CD4-positive, alpha-beta T cell treated with Interleukin-2 at 100 ng/mL for 4 hours (primary cell): ENCODE results near the gene SELENOV.
A peak's percentile ranks its signal among the peaks of the same experiment; 100 is the strongest.

Experiments used
- DNase-seq: peaks from one replicate; pipeline ENCODE4 v3.0.0-alpha.2; 2020; ENCODE audit warnings: low spot score

Gene SELENOV

DNA sequence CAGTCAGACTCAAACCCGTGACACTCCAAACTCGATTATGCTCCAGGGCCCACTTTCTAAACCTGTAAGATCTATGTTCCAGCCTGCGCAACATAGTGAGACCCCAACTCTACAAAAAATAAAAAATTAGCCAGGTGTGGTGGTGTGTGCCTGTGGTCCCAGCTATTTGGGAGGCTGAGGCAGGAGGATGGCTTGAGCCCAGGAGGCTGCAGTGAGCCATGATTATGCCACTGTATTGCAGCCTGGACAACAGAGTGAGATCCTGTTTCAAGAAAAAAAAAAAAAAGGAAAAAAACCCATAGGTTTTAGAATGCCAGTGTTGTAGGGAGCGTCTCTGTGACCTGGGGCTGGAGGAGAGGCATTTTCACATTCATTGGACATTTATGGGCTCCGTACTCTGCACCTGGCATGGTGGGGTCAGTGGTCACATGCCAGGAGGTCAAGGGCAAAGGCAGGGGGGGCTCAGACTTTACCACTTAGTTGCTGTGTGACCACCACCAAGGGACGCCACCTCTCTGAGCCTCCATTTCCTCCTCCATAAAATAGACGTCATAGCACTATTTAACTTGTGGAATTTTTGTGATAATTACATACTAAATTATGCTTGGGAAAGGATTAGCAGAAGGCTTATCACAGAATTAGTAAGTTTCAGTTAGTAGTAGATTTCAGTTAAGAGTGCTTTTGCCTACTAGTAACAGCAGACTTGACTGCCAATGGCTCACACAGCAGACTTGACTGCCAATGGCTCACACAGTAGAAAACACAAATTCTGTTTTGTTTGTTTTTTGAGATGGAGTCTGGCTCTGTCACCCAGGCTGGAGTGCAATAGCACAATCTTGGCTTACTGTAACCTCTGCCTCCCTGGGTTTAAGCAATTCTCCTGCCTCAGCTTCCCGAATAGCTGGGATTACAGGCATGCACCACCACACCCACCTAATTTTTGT is 5.9 kb downstream of the SELENOV start:
- no peak for DNase-seq

GRCh38 chr19:39524495-39524894 is 9.6 kb downstream of the SELENOV start:
- DNase-seq = no peak

- DNase-seq = no peak
Observed at GRCh38 chr19:39525205-39525604, 10.3 kb downstream of the SELENOV start.

DNA sequence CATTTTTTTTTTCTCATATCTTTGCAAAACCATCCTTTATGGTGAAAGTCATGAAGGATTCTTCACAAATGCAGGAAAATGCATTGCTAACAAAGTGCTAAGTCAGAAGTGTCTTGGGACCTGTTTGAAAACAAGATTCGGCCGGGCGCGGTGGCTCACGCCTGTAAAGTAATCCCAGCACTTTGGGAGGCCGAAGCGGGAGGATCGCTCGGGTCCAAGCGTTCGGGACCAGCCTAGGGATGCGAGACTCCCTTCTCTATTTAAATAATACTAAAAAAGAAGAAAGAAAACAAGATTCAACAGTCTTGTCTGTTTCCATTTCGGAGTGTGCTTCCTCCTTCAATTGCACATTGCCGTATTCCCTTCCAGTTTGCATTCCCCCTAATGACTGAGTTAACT is 16.9 kb downstream of the SELENOV start:
- no peak for DNase-seq

DNA sequence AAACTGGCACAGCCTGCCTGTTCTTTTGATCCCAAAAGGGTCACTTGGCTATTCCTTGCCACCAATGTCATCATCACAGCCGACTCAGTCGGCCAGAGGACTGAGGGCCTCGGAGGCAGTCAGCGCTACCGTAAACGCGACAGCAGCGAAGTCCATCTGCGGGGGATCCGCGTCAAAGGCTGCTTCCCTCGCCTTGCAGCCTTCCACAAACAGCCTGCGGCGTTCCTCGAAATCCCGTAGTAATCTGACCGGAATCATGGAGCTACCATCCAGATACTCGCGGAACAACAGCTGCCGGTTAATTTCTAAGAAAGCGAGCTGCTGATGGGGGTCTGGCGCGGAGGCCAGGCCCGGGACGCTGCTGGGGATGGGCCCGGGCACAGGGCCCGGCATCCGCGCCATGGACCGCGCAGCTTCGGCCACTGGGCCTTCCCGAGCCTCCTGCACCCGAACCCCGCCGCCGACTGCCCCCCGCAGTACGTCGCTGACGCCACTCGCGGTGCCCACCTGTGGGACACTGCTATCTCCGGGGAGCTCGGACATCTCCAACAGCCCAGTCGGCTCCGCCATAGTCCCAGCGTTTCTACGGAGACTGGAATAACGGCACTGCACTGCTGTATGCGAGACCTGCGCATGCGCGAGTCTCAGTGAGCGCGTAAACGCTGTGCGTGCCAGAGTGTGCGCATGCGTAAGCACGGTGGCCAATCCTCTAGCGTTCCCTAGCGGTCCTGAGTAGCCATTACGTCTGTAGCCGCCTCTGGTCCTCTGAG is 17.5 kb downstream of the SELENOV start, which contains the start of gene EID2B:
EID2B (minus strand) TSS at position 620 of the 770 bp plus-strand sequence; CDS start at position 570, 50 bp downstream.
- DNase-seq = peak; percentile 95

DNA sequence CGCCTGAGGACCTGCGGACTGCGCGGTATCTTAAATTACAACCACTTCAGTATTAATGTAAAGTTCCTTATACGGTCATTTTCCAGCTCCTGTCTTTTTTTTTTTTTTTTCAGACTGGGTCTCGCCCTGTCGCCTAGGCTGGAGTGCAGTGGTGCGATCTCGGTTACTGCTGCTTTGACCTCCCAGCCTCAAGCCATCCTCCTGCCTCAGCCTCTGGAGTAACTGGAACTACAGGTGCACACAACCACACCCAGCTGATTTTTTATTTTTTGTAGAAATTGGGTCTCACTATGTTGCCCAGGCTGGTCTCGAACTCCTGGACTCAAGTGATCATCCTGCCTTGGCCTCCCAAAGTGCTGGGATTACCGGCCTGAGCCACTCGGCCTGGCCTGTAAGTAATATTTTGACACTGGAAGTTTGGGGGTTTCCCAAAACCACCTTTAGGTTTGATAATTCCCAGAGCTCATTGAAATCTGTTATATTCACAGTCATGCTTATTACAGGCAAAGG is 18.1 kb downstream of the SELENOV start:
- DNase-seq = no peak

DNA sequence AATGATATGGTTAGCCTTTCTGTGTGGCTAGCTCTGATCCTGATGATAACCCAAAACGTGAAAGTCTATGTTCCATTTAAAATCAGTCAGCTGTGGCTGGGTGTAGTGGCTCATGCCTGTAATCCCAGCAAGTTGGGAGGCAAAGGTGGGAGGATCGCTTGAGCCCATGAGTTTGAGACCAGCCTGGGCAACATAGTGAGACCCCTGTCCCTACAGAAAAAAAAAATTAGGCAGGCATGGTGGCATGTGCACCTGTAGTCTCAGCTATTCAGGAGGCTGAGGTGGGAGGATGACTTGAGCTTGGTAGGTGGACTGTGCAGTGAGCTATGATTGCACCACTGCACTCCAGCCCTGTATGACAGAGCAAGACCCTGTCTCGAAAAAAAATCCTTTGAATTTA is 18.9 kb downstream of the SELENOV start:
- no peak for DNase-seq

DNA sequence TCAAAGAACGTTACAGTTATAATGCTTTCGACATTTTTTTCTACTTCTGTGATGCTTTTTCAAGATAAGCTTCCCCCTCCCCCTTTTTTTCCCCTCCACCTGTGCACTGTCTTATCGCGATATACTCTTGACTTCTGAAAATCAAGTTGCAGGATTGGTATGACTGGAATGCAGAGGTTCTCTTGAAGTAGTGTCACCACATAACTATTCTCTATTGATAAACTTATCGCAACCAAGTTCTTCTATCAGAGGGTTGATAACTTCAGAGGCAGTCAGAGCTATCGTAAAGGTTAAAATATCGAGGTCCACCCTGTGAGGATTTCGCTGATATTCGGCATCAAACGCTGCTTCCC is 24.2 kb downstream of the SELENOV start:
- DNase-seq = no peak

GRCh38 chr19:39539518-39540332 is 24.8 kb downstream of the SELENOV start, which contains the start of gene EID2:
Gene EID2, minus strand, starts transcription at chr19:39540161. Its CDS starts 82 bp downstream, at chr19:39540079.
- DNase-seq = peak; percentile 94

DNA sequence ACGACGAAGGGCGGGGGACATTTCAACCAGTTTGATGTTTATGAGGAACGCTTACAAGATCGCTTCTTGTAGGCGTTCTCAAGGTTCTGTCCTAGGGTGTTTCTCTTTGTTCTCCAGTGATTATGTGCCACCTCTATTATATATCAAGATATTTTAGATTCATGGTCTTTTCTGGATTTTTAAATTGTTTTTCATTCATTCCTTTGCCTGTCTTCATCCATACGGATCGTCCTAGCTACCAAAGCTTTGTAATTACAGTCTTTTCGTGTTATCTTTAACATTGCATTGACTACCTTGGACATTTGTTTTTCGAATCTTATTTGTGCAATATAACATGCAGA is 25.4 kb downstream of the SELENOV start:
- DNase-seq = no peak

- DNase-seq = no peak
Observed at GRCh38 chr19:39542206-39542605, 27.3 kb downstream of the SELENOV start.

- no peak for DNase-seq
Observed at GRCh38 chr19:39543477-39543857, 28.5 kb downstream of the SELENOV start.

DNA sequence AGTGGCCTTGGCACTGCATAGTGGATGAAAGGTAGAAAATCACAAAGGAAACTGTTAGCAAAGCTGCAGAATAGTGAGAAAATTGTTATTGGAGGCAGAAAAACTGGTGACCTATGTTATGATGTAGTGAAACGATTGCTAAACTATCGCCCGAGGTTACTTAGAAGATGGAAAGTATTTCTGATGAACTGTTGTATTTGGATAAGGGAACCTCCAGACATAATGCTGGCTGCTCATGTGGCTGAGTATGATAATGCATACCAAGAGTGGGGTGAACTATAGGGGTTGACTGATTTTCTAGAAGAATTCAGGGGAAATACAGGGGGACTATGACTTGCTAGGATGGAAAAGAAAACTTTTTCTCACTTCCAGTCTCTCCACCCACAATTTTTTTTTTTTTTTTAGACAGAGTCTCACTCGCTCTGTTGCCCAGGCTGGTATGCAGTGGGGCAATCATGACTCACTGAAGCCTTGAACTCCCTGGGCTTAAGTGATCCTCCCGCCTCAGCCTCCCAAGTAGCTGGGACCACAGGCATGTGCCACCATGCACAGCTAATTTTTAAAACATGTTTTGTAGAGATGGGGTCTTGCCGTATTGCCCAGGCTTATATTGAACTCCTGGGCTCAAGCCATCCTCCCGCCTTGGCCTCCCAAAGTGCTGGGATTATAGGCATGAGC is 29.4 kb downstream of the SELENOV start:
- no peak for DNase-seq

DNA sequence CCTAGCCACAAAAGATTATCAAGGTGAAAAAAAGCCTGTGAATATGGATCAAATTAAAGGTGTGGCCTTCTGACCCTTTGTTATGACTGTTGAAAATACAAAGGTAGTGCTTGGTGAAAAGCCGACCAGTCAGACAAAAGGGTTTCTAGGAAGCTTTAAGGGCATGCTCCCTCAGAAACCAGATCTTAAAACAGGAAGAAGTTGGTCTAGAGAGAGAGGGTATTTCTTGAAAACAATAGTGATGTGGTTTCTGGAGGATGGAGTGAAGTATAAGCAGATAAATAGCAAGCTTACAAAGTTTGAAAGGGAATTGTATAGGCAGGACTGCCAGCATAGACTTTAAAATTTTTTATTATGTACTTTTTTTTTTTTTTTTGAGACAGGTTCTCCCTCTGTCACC is 30.0 kb downstream of the SELENOV start:
- DNase-seq = peak; percentile 59

DNA sequence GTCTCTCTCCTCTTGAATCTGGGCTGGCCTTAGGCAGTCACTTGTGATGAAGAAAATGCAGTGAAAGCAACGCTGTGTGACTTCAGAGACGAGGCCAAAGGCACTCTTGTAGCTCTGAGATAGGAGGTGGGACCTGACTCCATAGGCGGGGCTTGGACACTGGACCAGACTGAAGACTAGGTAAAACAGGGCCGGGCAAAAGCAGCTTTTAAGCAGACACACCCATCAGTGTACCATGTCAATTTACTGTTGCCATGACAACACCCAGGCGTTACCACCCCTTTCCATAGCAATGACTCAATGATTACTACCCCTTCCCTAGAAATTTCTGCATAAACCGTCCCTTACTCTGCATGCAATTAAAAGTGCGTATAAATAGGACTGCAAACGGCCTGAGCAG is 31.7 kb downstream of the SELENOV start:
- DNase-seq = peak; percentile 58

- no peak for DNase-seq
Observed at GRCh38 chr19:39550197-39550596, 35.3 kb downstream of the SELENOV start.

GRCh38 chr19:39553082-39553652 is 38.2 kb downstream of the SELENOV start:
- DNase-seq = no peak

- DNase-seq = no peak
Observed at GRCh38 chr19:39554701-39555311, 39.9 kb downstream of the SELENOV start.

DNA sequence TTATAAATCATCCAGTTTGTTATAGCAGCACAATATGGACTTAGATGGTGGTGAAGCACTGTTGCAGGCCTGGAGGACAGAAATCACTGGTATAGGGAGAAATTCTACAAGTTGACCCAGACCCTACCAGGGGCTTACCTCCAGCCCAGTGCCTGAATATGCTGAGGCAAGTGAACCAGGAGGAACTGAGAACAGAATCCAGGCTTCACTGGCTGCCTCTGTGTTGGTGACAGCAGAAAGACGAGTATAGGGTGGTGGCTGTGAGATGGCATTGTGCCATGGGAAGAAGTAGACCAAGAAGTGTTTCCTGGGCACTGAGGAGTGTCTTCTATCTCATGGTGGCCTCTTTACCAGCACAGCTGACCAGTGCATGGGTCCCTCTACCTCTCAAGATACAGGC is 40.9 kb downstream of the SELENOV start:
- DNase-seq = no peak

- peak; percentile 35 for DNase-seq
Observed at GRCh38 chr19:39557811-39558623, 43.1 kb downstream of the SELENOV start.
